HG03432 (cell line): Measurements from ENCODE around the gene ADGRD1.

Experiments
- ATAC-seq: cut with Tn5 transposase; IDR thresholded peaks from one replicate; pipeline ENCODE4 v1.9.1; 2021; ENCODE audit warnings: mild to moderate bottlenecking, moderate library complexity; ENCODE audit not compliant: unreplicated experiment

Gene ADGRD1

DNA sequence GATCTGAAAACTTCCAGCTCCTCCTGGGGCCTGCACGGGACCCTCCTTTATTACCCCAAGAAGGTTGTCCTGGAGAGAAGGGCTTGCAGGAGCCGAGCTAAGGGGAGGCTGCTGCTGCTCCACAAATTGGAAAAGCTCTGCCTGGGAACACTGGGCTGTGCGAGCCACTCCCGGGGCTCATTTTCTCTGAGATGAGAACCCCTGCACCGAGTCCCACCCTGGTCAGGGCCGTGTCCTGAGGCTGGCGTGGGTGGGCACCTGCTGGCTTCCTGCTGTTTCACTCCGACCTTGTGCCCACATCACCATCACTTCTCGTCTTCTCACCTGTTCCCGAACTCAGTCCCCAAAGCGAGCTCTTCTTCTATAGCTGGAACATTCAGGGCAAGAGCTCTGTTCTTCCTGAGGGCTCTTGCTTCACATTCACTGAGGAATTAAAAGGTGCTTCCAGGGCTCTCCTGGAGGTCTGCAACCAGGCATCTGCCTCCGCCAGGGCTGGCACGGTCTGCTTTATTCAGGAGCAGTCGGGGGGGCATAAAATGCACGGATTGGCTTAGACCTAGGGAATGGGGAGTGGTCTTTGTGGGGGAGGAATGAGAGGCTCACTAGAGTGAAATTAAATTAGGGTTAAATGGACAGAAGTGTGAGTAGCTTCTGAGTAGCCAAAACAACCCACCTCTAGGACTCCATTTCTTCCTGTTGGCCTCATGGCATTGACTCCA is 98.5 kb downstream of the ADGRD1 start:
- no peak for ATAC-seq

DNA sequence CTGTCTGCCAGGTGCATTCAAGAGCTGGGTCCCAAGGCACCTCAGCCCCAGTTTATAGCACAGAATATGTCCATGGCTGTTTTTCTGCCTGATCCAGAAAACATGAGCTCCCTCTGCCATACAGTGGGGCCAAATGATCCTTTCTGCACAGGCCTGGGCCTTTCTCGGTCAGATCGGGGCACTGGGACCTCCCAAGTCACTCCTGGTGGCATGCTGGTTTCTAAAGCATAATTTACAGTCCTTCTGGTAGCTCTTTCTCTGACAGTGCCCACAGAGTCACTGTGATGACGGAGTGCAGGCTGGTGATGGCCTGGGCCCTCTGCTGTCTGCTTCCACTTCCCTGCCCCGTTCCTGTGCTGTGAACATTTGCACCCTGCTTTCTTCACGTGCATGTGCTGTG is 99.2 kb downstream of the ADGRD1 start:
- no peak for ATAC-seq

DNA sequence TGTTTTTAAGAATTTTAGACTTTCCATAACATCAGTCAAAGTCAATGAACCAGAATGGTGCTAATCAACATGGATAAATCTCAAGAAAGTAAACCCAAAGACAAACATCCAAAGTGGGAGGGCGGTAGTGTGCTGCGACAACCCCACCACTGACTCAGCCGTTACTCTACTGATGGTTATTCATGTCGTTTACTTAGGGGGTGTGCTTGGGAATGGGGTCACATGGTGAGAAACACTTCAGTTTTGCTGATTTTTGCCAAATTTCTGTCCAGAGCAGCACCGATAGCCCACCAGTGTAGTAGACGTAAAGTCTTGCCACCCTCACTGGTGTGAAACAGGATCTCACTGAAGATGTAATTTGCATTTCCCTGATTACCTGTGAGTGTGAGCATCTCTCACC is 99.9 kb downstream of the ADGRD1 start:
- no peak for ATAC-seq

DNA sequence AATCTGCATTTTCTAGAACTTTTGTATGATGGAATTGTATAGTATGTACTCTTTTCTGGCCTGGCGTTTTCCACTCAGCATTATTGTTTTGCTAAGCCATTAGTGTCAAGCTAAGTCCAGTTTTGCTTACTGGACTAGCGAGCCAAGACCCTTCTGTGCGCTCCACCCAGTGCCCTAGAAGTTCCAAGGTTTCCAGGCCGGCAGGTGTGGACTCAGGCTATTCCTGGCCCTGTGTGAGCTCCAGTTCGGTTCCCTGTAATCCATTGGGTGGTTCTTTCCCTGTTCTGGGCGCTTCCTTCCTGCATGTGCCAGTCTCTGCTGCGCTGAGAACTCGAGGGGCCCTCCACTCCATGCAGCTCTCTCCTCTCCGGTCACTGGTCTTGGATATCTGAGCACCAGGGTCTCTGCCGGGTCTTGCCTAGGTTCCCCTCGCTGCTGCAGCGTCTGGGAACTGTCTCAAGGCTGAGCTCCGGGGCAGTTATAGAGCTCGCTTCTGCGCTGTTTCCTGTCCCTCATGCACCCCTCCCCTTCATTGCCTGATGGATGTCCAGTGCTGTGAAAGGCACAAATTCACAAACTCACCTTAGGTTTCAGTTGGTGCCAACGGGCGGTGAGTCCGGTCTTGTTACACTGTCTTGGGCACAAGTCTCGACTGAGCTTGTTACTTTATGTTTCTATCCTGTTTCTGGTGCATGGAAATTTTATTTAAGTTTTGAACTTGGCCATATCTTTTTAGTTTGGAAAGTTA is 100.8 kb downstream of the ADGRD1 start:
- no peak for ATAC-seq

DNA sequence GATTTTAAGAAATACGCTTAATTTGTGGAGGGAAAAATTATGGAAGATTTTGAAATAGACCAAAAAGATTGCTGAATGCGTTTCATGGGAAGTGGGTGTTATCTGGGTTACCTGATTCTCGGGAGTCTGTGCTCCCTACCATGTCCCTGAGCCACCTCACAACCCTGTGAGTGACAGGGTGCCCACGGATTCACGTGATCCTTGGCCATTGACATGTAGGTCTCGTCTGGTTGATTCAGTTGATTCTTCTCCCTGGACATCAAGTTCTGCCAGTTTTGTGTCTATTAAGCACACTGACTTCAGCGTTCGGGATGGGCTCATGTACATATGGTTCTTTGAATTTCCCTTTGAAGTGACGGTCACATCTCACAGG is 101.4 kb downstream of the ADGRD1 start:
- no peak for ATAC-seq

DNA sequence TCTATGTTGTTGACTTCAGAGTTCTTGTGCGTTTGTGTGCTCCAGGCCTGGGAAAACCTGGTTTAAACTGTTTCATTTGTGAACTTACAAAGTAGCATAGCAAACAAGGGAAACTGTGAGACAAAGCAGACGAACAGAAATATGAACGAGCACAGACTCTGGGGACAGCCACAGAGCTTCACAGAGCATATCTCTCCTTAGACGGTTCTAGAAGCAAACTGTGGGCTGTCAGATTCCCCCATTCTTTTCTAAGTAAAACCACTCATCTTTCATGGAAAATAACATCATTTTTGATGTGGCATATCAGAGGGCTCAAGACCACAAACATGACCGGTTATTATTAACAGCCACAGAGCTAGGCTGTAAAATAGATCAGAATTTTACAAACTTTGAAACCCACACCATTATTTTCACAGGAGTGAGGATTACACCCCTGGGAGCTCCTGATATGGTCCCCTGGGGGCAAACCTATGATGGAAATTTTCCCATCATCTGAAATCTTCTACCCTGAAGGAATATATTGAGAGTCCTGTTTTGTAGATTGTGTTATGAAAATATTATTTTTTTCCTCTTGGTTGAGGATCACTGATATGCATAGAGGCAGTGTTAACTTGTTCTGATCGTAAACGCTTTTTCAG is 102.0 kb downstream of the ADGRD1 start:
- no peak for ATAC-seq

DNA sequence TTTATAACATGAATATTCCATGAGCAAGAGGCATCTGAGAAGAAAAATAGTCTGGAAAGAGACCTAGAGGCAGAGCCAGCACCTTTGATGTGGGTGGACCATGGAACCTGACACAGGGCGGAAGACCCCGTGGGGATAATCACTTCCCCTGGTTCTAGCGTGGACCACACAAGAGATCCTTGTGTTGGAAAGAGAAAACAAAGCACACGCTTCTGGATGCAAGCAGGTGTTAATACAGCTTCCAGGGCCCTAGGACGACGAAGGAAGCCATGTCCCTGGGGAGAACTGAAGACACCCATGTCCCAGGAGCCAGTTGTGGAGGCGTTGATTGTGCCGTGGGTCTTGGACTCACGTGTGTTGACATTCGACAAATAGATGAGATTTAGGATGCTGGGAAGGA is 102.9 kb downstream of the ADGRD1 start:
- no peak for ATAC-seq

DNA sequence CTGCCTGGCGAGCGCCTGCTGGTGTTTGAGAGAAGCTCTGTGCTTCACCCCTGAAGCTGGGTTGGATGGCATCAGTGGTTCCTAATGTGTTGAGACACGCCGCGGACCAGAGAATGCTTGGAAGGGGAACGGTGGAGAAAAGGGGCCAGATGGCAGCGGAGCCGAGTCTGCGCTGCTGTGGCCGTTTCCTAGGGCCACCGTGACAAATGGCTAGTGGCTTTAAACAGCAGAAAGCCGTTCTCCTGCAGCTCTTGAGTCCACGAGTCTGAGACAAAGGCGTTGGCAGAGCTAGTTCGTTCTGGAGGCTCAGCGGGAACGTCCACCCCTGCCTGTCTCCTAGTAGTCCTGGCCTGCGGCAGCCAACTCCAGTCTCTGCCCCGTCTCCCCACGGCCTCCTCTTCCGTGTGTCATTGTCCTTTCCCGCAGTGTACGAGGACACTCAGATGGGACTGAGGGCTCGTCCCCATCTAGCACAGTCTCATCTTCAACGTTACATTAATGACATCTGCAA is 103.6 kb downstream of the ADGRD1 start:
- no peak for ATAC-seq

DNA sequence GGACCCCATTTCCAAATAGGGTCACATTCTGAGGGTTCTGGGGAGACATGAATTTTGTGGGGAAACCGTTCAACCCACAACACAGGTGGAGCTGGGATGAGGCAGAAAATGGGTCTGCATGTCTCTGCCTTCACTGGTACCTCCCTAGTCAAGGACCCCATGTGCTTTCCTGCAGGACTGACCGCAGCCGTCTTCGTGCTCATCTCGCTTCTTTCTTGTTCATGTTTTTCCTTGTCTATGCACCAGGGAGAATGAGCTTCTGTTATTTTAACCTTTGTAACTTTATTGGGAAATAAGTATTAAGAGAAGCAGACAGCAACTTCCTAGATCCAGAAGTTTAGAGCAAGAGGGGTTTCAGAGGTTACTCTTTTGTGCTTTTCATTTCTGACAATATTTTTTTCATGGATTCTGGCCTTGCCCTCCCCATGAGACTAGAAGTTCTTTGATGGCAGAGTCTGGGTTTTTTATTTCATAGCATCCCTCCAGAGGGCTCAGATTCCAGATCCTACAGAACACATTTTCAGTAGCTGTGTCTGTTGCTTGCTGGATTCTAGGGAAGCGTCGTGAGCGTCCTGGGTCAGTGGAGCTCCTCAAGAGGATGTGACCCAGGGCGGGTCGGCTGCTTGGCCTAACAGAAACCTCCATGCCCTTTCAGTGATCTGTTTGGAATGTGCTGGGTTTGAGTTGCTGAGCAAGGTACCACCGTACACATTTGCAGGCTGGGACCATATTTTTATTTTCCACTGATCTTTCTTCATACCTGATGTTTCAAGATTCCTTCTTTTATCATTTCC is 104.2 kb downstream of the ADGRD1 start:
- no peak for ATAC-seq

DNA sequence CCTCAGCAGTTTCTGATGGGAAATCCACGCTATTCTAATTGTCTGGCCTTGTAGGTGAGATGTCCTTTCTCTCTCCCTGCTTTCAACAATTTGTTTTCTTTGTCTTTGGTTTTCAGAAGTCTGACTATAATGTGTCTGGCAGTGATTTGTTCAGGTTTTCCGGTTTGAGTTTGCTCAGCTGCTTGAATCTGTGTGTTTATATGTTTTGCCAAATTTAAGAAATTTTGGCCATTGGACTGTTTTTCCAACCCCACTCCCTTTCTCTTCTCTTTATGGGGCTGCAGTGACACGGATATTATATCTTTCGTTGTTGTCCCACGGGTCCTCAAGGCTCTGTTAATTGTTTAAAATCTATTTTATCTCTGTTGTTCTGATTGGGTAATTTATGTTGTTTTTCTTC is 105.0 kb downstream of the ADGRD1 start:
- no peak for ATAC-seq

DNA sequence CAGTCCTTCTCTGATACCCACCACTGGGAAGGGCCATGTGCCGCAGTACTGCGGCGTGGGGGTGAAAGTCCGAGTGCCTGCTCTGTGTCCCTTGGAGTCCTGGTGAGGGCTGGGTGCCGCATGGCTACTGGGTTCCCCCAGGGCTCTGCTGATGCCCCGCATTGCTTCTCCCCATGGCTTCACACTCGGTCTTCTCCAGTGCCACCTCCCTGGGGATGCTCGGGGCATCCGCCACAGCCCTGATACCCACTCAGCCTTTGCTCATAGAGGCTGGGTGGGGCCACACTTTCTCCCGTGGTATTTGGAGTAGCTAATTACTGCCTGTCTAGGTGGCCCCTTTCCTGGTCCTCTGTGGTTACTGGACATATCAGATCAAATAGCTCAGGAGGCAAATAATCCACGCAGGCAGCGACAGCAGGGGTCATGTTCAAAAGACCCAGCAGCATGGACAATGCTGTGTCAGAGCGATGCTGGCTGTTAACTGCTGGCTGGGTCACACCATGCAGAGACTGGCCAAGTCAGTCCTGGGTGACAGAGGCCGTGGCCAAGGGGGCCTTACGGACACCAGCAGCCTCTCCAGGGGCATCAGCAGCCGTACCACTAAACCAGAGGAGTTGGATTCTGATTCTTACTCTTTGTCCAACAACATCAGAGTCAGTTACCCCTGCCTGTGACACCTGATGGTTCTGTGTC is 106.5 kb downstream of the ADGRD1 start:
- ATAC-seq, result no peak

DNA sequence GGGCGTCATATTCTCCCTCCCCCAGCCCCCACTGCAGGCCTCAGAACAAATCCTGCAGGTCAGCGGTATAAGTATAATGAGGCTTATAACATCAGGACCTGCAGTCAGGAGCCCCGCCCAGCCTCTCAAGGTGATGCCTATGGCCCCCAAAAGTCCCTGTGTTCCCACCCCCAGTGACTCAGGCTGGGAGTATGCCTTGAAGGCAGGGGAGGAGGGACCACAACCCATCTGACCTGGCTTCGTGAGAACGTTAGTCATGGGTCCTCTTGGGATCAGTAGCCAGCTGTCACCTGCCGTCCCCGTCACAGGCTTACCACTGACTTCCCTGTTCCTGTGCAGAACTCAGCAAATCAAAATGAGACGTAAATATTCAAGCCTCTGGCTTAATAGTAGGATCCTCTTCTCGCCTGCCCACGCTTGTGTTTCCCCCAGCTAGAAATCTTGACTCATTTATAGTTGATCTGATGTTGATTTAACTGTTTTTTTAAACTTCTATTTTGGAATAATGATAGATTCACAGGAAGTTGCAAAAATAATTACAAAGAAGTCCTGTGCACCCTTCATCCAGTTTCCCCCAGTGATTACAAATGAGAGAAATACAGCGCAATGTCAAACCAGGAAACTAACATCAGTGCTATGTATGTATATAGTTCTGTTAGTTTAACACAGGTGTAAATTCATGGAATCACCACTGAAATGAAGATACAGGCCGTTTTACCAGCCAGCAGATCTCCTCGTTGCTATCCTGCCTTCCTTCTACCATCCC is 107.5 kb downstream of the ADGRD1 start:
- ATAC-seq, result peak; percentile 61

DNA sequence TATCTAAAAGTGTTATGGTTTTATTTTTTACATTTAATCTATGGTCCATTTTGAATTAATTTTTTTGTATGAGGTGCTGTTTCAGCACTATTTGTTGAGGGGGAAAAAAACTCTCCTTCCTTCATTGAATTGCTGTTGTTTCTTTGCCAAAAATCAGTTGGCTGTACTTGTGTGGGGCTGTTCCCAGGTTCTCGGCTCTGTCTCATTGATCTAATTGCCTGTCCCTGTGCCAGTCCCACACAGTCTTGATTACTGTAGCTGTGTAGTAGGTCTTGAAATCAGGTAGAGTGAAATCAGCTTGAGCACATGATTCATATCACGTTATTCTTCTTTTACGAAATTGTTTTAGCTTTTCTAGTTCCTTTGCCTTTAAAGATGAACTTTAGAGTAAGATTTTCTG is 109.7 kb downstream of the ADGRD1 start:
- ATAC-seq, result no peak

DNA sequence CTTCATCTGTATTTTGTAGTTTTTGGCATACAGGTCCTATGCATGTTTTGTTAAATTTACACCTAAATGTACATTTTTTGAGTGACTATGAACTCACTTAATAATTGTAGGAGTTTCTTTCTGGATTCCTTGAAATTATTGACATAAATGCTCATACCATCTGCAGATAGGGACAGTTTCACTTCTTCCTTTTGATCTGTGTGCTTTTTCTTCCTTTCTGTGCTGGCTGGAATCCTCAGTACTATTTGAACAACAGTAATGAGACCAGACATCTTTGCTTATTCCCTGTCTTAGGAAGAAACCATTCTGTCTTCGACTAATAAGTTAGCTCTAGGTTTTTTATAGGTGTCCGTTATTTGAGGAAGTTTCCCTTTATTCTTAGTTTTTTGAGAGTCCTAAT is 110.3 kb downstream of the ADGRD1 start:
- no peak for ATAC-seq

DNA sequence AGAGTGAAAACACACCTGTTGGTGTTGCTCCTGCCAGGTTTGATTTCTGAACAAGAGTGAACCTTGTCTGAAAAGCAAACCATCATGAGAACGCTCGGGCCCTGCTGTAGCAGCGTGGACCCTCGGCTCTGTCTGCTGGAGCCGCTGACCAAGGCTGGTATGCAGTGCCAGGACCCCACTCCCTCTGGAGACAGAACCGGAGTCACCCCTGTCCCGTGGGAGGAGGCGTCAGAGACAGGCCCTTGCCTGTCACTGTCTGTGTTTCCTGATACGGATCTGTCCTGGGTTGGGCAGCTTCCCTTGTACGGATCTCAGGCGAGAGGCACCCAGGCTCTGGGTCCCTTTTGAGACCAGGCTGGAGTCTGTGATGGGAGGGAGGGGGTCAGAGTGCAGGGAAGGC is 111.6 kb downstream of the ADGRD1 start:
- no peak for ATAC-seq

DNA sequence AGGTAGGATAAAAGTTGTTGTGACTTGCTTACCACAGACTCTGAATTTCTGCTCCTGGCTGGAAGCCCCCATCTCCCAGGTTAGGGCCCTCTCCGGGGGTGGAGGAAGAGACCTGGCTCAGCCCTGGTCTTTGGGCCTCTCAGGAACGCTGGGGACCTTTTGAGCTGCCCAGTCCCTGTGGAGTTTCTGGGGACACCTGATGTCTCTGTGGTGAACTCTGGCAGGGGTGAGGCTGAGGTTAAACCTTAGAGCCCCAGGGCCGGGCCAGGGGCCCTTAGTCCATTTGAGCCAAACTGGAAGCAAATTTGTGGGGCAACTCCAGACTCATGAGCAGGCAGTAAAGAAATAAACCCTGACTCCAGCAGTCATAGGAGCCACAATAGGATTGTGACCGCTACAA is 112.1 kb downstream of the ADGRD1 start:
- ATAC-seq, result no peak

DNA sequence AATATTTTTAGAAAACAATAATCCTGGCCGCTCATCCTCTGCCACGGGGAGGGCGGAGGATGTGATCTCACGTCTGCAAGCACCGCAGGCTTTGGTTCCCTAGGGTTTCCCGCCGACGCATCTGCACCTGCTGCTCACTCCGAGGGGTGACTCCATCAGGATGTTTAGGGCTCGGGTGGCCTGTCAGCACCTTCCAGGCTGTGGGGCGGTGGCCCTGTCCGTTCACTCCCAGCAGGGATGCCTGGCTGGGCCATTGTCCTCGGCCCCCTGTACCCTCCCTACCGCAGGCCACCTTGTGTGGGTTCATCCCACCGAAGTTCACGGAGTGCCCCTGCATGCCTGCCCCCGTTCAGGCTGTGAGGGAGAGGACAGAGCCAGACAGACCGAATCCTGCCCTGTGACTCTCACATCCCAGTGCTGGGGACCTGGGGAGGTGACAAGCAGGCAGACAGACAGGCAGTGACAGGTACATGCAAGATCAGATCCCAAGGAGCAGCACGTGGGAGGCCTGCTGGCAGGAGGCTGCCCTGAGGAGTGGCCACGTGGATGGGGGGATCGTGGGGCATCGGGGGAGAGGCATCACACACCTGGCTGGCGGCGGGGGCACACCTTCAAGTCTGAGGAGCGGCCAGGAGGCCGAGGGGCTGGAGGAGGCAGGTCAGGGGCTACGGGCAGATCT is 112.6 kb downstream of the ADGRD1 start:
- no peak for ATAC-seq

DNA sequence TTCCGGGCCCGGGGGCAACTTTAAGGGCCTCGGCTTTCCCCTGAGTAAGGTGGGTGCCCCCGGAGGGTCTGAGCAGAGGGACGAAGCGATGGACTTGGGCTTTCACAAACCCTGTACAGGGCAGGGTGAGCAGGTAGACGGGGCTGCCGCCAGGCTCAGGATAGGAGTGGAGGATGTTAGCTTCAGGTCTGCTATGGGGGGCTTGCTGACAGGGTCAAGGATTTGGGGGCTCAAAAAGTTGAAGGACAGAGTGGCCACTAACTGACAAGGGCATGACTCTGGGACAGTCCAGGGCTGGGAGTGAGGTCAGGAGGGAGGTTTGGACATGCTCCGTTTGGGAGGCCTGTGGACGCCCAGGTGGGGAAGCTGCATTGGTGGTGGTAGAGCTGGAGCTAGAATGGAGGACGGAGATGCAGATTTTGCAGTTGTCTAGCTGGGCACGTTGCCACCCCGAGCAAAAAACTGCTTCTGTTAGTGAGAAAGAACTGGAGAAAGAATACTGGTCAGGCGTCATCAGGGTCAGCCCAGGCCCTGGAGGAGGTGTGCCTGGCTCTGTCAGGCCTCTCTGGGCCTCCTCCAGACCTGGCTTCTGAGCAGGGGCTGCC is 113.3 kb downstream of the ADGRD1 start:
- no peak for ATAC-seq
